Femur (tissue), 1 donor: ENCODE data around the gene LAMA2.

Experiments
- DNase-seq: peaks from one replicate; pipeline ENCODE4 v3.0.0-alpha.2; 2017

The LAMA2 gene

DNA sequence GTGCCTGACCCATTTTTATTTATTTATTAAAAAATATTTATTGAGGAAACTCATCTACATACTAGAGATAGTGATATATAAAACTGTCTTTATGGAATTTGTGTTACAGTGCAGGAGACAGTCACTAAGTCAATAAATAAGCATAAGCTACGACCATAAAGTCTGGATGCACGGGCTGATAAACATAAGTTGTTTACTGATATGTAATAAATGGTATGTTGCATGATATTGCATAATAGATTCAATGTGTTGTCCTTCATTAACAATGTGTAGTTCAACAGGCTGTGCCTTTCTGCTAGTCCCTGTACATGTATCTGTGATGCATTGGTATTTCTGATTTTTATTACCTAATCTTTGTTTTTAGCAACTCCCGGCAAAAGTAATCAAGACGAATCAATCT is 515.8 kb downstream of the LAMA2 start:
- no peak for DNase-seq

- DNase-seq = no peak
Measured at GRCh38 chr6:129402244-129402643, 519.3 kb downstream of the LAMA2 start.

DNA sequence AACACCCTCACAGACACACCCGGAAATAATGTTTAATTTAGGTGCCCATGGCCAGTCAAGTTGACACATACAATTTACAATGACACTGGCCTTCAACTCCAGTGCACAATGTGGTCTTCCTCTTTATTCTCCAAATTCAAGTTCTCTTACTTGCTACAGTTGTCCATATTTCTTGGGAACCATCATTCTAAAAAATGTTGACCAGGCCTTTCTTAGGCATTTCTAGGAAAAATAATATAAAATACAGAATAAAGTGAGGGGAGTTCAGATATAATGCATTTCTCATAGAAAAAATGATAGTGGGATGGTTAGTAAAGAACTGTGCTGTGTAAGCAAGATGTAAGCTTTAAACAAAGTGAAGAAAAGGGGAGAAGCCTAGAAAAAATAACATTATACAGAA is 528.2 kb downstream of the LAMA2 start:
- no peak for DNase-seq

- no peak for DNase-seq
Measured at GRCh38 chr6:129416337-129416990, 533.5 kb downstream of the LAMA2 start.

GRCh38 chr6:129417416-129418086 is 534.6 kb downstream of the LAMA2 start:
- no peak for DNase-seq

- DNase-seq = no peak
Measured at GRCh38 chr6:129419324-129419723, 536.4 kb downstream of the LAMA2 start.

DNA sequence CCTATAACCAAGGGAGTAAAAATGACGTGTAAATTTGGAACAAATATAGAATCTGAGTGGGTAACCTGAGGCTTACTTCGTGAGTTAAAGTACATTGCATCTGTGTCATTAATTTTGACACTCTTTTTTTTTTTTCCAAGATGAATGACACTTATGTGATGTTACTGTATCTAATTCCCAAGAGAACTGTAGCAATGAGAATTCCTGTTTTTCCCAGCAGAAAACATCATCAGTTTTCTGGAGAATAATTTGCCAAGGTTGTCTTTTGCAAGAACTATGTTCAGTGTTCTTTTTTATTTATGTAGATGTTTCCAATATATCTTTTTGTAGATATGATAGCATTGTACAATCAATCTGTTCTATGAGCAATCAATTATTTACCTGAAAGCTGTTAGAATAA is 543.4 kb downstream of the LAMA2 start:
- no peak for DNase-seq

- no peak for DNase-seq
Measured at GRCh38 chr6:129429956-129430355, 547.0 kb downstream of the LAMA2 start.

DNA sequence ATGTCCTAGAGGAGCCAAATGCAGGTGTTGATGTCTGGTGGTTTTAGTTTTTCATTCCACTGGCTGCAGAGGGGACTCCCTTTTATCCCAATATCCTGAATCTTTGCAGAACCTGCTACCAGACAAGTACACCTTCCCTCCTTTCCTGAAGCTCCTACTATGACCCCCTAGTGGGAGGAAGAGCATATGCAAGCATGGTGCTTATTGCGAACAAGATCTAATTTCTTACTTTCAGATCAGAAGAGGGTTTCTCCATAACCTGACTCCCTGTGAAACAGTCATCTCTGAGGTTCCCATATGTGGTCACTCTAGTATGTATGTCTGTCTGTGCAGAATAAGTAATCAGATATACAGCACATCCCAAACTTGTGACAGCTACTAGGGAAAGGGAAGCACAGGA is 549.8 kb downstream of the LAMA2 start:
- no peak for DNase-seq

DNA sequence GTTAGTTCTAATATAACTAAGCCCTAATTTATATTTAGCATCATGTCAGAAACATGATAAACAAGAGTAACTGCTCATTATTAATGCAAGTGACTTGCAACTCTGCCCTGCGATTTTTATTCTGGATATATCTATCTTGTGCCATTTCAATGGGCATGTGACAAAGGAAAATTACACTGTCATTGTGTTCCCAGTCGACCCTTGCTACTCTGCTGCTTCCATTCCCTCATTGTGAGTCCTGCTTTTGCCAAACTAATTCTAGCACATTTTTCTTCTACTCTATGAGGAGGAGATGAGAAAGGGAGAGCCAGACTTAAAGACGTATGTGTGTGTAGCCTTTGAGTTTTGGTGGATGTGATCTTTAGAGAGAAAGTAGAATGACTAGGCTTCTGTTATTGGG is 551.2 kb downstream of the LAMA2 start:
- no peak for DNase-seq

- no peak for DNase-seq
Measured at GRCh38 chr6:129440691-129441090, 557.8 kb downstream of the LAMA2 start.

GRCh38 chr6:129444683-129445082 is 561.7 kb downstream of the LAMA2 start:
- no peak for DNase-seq

- DNase-seq = no peak
Measured at GRCh38 chr6:129446272-129447197, 563.6 kb downstream of the LAMA2 start.

DNA sequence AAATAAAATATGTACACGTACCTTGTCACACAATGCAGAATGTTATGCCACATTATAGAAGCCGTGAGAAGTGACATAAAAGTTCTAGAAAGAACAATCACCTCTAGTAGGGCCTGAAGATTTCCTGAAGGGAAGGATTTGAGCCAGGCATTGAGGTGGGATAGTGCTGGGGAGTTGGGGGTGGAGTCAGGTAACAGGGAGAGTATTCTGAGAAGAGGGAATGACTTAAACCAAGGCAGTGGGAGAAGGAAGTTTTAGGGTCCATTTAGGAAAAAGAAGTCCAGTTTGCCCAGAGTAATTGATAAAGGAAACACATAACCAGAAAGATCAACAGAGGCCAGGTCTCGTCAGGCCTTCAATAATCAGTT is 564.2 kb downstream of the LAMA2 start:
- no peak for DNase-seq

- no peak for DNase-seq
Measured at GRCh38 chr6:129448965-129449364, 566.0 kb downstream of the LAMA2 start.

DNA sequence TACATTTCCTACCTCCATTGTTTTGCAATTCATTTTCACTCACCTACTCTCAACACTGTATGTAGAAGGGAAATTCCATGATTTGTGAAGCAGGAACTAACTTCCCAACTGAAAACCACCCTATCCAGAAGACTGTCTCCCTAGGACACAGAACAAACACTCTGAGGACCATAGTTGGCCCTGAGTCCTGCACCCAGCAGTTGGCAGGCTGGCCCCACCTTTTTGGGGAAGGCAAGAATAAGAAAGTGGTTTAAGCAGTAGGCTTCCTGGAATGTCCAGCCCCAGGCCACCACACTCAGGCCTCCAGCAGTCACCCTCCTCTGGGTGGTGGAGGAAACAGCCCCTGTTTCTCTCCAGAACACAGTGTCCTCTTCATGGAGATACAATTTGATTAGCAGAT is 568.2 kb downstream of the LAMA2 start:
- no peak for DNase-seq

DNA sequence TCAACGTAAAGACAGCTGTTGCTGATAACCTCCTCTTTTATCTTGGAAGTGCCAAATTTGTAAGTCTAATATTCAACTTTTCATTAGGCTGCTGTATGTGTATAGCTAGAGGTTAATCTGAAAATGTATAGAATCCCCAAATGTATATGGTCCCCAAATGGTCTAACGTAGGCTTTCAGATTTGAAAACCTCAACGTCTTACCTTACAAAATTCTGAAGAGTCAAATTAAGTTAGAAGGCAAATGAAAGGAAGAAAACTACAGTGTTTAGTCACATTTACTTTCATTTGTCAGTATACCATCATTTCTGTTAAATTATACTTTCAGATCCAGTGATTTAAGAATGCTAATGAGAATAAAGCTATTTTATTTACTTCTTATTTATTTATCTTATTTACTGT is 570.1 kb downstream of the LAMA2 start:
- no peak for DNase-seq

- no peak for DNase-seq
Measured at GRCh38 chr6:129454488-129454887, 571.5 kb downstream of the LAMA2 start.

GRCh38 chr6:129455126-129455769 is 572.3 kb downstream of the LAMA2 start:
- DNase-seq = no peak

DNA sequence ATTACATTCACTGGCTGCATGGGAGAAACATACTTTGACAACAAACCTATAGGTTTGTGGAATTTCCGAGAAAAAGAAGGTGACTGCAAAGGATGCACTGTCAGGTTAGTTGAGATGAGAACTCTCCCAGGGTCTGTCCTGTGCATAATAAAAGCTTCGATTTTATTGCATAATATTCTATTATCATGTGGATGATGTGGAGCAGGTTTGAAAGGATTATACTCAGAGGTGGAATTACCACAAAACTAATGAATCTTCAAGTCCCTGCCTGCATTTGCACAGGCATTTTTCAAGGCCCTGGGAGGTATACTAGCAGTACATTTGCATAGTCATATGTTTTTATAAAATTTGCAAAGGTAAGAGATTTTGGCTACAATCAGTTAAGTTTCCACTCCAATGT is 577.3 kb downstream of the LAMA2 start:
- no peak for DNase-seq

GRCh38 chr6:129469070-129469662 is 586.2 kb downstream of the LAMA2 start:
- no peak for DNase-seq

- no peak for DNase-seq
Measured at GRCh38 chr6:129472239-129472638, 589.3 kb downstream of the LAMA2 start.

GRCh38 chr6:129473546-129473945 is 590.6 kb downstream of the LAMA2 start:
- DNase-seq = no peak
